ENCODE measurements around the gene PPM1H. TPM values are rescaled to one million over a fixed set of nuclear protein-coding genes. Genes with fewer than 3 reads are reported as not detected.

PPM1H gene
- total RNA-seq, 4 donors from 2014 or later: 1.5 to 2.7 (median 2.3) TPM

DNA sequence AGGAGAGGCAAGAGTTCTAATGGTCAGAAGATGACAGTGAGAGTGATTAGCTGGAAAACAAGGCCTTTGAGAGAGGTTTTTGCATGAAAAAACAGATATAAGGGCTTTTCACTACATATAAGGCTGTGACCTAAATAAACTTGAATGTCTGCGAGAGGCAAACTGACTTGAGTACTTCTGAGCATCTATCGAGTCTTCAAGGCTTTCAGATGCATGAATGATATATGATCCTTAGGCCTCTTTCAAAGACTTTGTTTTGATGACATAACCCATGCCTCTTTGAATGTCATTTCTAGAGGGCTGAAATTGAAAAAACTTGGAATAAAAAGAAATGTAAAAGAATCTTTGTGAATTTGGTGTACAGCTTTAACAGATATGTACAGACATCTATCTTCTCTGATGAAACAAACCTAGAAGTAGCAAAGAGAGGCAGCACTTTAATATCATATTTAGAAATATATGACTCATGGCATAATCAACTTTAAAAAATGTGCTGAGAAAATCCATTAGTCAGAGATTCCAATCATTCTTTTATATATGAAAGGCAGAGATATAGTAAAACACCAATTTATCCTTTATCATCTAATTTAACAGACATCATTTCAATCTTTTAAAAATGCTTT is 72.6 kb downstream of the PPM1H start:
- TF ChIP-seq, protein P1, sequence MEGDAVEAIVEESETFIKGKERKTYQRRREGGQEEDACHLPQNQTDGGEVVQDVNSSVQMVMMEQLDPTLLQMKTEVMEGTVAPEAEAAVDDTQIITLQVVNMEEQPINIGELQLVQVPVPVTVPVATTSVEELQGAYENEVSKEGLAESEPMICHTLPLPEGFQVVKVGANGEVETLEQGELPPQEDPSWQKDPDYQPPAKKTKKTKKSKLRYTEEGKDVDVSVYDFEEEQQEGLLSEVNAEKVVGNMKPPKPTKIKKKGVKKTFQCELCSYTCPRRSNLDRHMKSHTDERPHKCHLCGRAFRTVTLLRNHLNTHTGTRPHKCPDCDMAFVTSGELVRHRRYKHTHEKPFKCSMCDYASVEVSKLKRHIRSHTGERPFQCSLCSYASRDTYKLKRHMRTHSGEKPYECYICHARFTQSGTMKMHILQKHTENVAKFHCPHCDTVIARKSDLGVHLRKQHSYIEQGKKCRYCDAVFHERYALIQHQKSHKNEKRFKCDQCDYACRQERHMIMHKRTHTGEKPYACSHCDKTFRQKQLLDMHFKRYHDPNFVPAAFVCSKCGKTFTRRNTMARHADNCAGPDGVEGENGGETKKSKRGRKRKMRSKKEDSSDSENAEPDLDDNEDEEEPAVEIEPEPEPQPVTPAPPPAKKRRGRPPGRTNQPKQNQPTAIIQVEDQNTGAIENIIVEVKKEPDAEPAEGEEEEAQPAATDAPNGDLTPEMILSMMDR (IDR thresholded peaks at IDR 0.05; ENCODE audit: low read depth): no peak

DNA sequence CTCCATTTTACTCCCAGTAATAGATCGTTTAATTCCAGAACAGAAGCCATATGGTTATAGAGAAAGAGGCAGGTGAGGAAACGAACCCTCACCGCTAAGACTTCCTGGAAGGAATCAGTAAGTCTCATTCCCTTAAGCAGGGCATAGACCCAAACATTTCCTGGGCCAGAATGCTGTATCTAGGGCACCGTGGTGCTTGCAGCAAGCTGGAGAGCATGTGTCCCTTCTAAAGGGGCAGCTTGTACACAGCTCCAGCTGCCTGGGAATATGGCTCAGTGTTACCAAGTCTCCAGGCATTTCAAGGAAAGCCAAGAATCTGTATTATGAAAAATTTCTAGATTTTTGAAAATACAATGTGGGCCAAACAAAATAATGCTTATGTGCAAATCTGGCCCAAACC is 73.4 kb downstream of the PPM1H start:
- TF ChIP-seq, protein P1 (IDR thresholded peaks at IDR 0.05; ENCODE audit: low read depth): no peak

DNA sequence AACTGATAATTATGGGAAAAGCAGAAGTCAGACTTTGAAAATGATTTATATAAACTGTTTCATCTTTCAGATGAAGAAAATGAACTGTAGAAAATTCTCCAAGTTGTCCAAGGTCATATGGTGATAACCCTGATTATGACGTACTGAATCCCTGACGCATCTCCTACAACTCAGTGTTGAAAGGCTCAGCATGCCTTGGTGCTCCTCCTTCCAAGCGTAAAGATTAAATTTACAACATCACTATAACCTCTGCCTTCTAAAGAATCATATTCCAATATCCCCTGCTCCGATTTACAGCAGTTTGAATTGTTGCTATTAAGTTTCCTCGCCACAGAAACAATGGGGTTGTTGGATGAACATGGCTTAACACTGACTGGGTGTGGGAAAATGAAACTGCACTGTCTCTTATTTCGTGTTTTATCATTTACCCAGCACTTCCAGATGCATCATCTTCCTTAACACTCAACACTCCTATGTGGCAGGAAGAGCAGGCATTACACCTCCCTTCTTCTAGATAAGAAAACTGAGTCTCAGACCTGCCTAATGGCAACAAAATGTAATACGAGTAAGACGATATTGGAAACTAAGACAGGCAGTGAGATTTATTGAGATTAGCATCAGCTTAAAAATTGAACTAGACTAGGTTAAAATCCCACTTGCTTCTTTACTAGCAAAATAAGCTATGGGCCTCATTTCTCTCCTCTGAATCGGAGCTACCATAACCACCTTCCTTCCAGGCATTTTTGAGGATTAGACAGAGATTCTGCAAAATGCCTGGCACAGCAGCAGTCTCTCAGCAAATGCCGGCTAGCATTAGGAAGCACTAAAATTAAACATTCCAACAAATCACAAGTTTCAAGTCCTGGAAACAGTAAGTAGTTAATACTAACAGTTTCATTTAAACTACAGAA is 74.2 kb downstream of the PPM1H start:
- TF ChIP-seq, protein P1 (IDR thresholded peaks at IDR 0.05; ENCODE audit: low read depth): no peak

DNA sequence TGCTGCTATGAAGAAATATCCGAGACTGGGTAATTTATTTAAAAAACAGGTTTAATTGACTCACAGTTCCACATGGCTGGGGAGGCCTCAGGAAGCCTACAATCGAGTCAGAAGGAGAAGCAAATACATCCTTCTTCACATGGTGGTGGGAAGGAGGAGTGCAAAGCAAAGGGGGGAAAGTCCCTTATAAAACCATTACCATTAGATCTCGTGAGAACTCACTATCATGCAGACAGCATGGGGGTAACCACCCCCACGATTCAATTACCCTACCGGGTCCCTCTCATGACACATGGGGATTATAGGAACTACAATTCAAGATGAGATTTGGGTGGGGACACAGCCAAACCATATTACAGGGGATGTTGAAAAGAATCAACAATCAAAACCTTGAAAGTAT is 74.9 kb downstream of the PPM1H start:
- TF ChIP-seq, protein P1 (IDR thresholded peaks at IDR 0.05; ENCODE audit: low read depth): no peak

DNA sequence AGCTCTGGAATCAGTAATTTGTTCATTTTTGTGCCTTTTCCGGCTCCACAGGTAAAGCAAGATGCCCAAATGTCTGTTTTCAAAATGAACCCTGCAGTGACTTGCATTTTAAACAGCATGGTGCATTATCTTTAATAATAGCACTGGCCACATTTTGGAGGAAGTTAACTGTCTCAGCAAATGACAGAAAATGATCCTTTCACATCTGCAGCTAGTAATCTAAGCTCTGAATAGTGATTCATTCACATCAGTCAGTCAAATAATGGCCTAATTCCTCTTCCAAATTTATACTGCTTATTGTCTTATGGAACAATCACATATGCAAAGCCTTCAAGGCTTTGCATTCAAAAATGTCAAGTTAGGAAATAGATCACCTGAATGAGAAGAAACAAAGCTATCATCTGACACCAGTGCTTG is 75.6 kb downstream of the PPM1H start:
- TF ChIP-seq, protein P1 (IDR thresholded peaks at IDR 0.05; ENCODE audit: low read depth): no peak

DNA sequence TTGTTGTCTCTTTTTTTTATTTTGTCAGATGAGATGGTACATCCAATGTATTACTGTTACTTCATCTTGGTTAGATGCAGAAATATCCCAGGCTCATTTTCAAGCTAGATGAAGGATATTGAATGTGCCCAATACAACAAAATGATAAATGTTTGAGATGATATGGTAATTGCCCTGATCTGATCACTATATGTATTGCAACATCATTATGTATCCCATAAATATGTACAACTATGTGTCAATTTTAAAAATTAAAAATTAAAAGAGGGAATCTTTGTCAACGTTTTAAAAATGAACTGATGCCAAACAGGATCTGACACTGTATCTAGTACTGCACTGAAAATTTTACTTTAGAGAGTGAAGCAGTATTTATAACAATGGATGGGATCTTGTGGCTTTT is 78.5 kb downstream of the PPM1H start:
- TF ChIP-seq, protein P1 (IDR thresholded peaks at IDR 0.05; ENCODE audit: low read depth): no peak

DNA sequence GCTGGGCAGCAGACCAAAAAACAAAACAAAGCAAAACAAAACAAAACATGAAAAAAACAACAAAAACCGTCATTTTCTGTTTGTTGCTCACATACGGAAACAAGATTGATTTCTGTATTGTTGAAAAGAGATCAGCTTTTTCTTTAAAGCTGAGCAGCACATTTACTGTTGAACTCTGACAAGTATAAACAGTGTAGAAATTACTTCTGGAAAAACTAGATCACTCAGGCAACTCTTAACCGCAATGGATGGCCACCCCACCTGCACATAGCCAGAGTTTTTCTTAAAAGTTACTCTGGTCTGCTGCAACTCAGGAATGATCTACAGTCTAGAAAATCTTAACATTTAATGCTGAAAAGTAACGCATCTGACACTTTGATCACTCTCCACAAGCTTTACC is 80.9 kb downstream of the PPM1H start:
- TF ChIP-seq, protein P1 (IDR thresholded peaks at IDR 0.05; ENCODE audit: low read depth): no peak

All from subcutaneous adipose tissue (tissue), 4 donors.